Peyer's patch (tissue), 4 donors: ENCODE results near the gene GSTA4.

Experiments used
- CTCF ChIP-seq, 6 experiments: fragments of 450-650 bp in 4 of 6; fragments of 200-600 bp in 2 of 6; sonication (generic) in 1 of 6; IDR thresholded peaks; one replicate each; pipeline ENCODE4 v1.5.1; 2017 to 2019; ENCODE audit warnings: antibody characterized with exemption in 6 of 6, mild to moderate bottlenecking in 3 of 6, moderate library complexity in 1 of 6
- POLR2A ChIP-seq, 2 donors: fragments of 450-650 bp; IDR thresholded peaks; one replicate each; pipeline ENCODE4 v1.5.1; 2017; ENCODE audit warnings: antibody characterized with exemption in 2 of 2, mild to moderate bottlenecking in 2 of 2, moderate library complexity in 2 of 2

- no peak for TF ChIP-seq POLR2A (IDR thresholded peaks at IDR 0.05)
- no peak for TF ChIP-seq CTCF (IDR thresholded peaks at IDR 0.05)
Observed at GRCh38 chr6:52962701-52963100, 32.4 kb downstream of the GSTA4 start.
